HK-2 (cell line): ENCODE results near the gene MEX3B.
"Not testable (repeated sequence)": the region's sequence is repeated elsewhere in the genome, so short reads cannot be mapped to it uniquely, and the experiment has no call there.

Source experiments
- DNase-seq: peaks from one replicate; pipeline ENCODE4 v3.0.0-alpha.2; 2018; ENCODE audit not compliant: unreplicated experiment

The MEX3B gene

DNA sequence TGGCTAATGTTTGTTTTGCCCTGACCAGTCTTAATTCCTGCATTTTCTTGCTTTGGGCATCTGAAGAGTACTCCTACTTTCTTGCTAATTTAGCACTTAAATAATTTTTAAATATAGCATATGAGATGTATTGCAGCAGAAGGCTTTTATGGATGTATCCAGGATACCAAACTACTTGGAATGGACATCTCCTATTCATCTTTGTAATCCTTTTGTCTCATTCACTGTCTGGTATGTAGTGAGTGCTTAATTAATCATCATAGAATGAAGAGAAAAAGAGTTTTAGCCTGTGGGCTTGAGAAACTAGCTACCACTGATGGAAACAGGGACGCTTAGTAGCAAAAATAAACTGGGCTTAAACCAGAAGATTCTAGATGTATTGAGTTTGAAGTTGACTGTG lies 40.6 kb downstream of the MEX3B start:
- no peak for DNase-seq

DNA sequence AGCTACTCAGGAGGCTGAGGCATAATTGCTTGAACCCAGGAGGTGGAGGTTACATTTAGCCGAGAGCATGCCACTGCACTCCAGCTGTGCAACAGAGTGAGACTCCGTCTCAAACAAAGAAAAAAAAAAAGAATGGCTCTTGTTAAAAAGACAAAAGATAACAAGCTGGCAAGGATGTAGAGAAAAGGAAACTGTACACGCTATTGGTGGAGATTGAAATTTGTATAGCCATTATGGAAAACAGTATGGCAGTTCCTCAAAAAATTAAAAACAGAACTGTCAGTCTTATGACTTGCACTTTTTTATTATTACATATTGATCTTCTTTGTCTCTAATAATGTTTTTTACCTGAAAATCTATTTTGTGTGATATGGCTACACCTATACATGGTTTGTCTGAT lies 41.9 kb downstream of the MEX3B start:
- no peak for DNase-seq

DNA sequence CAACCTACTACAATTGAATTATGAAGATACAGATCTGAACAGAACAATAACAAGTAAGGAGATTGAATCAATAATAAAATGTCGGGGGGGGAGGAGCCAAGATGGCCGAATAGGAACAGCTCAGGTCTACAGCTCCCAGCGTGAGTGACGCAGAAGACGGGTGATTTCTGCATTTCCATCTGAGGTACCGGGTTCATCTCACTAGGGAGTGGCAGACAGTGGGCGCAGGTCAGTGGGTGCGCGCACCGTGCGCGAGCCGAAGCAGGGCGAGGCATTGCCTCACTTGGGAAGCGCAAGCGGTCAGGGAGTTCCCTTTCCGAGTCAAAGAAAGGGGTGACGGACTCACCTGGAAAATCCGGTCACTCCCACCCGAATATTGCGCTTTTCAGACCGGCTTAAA lies 50.7 kb downstream of the MEX3B start:
- DNase-seq: not testable (repeated sequence)

DNA sequence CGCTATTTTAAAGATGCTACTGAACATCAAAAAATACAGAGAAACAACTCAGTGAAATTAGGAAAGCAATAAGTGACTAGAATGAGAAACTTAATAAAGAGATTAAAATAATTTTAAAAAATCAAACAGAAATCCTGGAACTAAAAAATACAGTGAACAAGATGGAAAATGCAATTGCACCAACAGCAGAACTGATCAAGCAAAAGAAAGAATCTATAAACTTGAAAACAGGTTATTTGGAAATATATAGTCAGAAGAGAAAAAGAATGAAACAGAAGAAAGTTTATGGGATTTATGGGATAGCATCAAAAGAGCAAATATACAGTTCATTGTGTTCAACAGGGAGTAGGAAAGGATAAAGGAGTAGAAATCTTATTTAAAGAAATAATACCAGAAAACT lies 53.3 kb downstream of the MEX3B start:
- DNase-seq: no peak
